Measurements from ENCODE around the gene STK33. TPM values are rescaled to one million over a fixed set of nuclear protein-coding genes. Genes with fewer than 3 reads are reported as not detected.
A peak's percentile ranks its signal among the peaks of the same experiment; 100 is the strongest.

STK33 gene
- total and polyA plus RNA-seq, 2 of the 13 experiments (the other 11 are each of a cell fraction or from before 2014, with no cell fraction given) = 2.7 to 12.6 TPM

DNA sequence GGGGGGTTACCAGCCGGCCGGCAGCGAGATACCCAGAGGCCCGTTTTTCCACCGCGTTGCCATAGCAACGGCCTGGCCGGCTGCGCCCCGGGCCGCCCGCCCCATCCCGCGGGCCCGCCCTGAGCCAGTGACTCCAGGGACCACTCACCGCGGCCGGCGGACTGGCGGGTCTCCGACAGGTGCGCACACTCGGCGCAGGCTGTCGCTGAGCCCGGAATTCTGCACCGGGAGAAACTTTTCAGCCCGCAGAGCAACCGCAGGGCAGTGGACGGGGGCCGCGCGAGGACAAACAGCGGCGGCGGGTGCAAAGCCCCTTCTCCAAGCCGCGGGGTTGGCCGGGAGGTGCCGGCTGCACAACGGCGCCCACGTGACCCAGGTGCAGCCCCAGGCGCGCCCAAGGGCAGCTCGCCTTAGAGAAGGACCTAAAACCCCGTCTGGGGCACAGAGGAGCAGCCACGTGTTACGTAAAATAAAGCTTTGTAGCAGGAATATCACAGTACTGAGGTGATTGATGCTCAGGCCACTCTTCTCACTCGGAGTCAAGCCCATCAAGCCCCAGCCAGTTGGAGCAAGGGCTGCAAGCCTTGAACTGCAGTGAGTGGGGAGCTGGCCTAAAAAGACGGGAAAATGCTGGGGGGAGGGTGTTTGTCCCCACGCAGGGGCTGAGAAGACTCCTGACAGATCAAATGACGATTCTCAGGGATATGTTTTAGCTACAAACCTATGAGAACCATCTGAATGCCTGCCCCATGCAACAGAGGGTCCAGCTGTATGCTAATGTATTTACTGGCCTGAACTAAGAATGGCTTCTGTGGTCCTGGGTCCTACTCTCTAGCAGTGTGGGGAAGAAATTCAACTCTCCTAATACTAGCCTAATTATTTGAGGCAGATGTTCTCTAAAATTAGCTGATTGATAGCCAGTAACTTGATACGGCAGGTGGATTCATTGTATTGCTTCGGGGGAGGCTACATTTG lies at the start of gene STK33 (continued):
- TF ChIP-seq, protein P1, sequence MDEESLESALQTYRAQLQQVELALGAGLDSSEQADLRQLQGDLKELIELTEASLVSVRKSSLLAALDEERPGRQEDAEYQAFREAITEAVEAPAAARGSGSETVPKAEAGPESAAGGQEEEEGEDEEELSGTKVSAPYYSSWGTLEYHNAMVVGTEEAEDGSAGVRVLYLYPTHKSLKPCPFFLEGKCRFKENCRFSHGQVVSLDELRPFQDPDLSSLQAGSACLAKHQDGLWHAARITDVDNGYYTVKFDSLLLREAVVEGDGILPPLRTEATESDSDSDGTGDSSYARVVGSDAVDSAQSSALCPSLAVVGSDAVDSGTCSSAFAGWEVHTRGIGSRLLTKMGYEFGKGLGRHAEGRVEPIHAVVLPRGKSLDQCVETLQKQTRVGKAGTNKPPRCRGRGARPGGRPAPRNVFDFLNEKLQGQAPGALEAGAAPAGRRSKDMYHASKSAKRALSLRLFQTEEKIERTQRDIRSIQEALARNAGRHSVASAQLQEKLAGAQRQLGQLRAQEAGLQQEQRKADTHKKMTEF (CRISPR knock-in tag; IDR thresholded peaks at IDR 0.05) = peak; percentile 65
- TF ChIP-seq, protein P2, sequence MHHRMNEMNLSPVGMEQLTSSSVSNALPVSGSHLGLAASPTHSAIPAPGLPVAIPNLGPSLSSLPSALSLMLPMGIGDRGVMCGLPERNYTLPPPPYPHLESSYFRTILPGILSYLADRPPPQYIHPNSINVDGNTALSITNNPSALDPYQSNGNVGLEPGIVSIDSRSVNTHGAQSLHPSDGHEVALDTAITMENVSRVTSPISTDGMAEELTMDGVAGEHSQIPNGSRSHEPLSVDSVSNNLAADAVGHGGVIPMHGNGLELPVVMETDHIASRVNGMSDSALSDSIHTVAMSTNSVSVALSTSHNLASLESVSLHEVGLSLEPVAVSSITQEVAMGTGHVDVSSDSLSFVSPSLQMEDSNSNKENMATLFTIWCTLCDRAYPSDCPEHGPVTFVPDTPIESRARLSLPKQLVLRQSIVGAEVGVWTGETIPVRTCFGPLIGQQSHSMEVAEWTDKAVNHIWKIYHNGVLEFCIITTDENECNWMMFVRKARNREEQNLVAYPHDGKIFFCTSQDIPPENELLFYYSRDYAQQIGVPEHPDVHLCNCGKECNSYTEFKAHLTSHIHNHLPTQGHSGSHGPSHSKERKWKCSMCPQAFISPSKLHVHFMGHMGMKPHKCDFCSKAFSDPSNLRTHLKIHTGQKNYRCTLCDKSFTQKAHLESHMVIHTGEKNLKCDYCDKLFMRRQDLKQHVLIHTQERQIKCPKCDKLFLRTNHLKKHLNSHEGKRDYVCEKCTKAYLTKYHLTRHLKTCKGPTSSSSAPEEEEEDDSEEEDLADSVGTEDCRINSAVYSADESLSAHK (CRISPR knock-in tag; IDR thresholded peaks at IDR 0.05; ENCODE audit: borderline replicate concordance) = no peak
- TF ChIP-seq POLR2AphosphoS2 (IDR thresholded peaks at IDR 0.05; ENCODE audit: low read depth, low read length) (no peak), CC2D1A (CRISPR knock-in tag; IDR thresholded peaks at IDR 0.05) (no peak), ZNF547 (CRISPR knock-in tag; IDR thresholded peaks at IDR 0.05) (no peak), ZNF776 (CRISPR knock-in tag; IDR thresholded peaks at IDR 0.05) (peak; percentile 70; the same call in 1 of the 2 replicates), ZNF816 (CRISPR knock-in tag; IDR thresholded peaks at IDR 0.05; ENCODE audit: borderline replicate concordance) (no peak), NFRKB (IDR thresholded peaks at IDR 0.05) (no peak), ZNF720 (CRISPR knock-in tag; IDR thresholded peaks at IDR 0.05) (no peak), ETV5 (CRISPR knock-in tag; IDR thresholded peaks at IDR 0.05; ENCODE audit: borderline replicate concordance) (no peak), NKX3-1 (CRISPR knock-in tag; IDR thresholded peaks at IDR 0.05) (no peak), TBL1XR1 (IDR thresholded peaks at IDR 0.05; ENCODE audit: borderline replicate concordance, low read length, partially characterized antibody) (no peak), SP4 (CRISPR knock-in tag; IDR thresholded peaks at IDR 0.05) (peak; percentile 15; the same call in 1 of the 2 replicates), RARG (CRISPR knock-in tag; IDR thresholded peaks at IDR 0.05; ENCODE audit: low read depth) (no peak), ZNF335 (CRISPR knock-in tag; IDR thresholded peaks at IDR 0.05) (peak; percentile 98), ISX (CRISPR knock-in tag; conservative IDR thresholded peaks at IDR 0.05) (no peak)
- TF ChIP-seq, protein P3, sequence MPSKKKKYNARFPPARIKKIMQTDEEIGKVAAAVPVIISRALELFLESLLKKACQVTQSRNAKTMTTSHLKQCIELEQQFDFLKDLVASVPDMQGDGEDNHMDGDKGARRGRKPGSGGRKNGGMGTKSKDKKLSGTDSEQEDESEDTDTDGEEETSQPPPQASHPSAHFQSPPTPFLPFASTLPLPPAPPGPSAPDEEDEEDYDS (CRISPR knock-in tag; IDR thresholded peaks at IDR 0.05) = 0 out of 2 replicates have a peak, but pooled peaks have one; percentile 14
- TF ChIP-seq, protein P4, sequence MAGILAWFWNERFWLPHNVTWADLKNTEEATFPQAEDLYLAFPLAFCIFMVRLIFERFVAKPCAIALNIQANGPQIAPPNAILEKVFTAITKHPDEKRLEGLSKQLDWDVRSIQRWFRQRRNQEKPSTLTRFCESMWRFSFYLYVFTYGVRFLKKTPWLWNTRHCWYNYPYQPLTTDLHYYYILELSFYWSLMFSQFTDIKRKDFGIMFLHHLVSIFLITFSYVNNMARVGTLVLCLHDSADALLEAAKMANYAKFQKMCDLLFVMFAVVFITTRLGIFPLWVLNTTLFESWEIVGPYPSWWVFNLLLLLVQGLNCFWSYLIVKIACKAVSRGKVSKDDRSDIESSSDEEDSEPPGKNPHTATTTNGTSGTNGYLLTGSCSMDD (CRISPR knock-in tag; IDR thresholded peaks at IDR 0.05) = no peak
- TF ChIP-seq, protein P5, sequence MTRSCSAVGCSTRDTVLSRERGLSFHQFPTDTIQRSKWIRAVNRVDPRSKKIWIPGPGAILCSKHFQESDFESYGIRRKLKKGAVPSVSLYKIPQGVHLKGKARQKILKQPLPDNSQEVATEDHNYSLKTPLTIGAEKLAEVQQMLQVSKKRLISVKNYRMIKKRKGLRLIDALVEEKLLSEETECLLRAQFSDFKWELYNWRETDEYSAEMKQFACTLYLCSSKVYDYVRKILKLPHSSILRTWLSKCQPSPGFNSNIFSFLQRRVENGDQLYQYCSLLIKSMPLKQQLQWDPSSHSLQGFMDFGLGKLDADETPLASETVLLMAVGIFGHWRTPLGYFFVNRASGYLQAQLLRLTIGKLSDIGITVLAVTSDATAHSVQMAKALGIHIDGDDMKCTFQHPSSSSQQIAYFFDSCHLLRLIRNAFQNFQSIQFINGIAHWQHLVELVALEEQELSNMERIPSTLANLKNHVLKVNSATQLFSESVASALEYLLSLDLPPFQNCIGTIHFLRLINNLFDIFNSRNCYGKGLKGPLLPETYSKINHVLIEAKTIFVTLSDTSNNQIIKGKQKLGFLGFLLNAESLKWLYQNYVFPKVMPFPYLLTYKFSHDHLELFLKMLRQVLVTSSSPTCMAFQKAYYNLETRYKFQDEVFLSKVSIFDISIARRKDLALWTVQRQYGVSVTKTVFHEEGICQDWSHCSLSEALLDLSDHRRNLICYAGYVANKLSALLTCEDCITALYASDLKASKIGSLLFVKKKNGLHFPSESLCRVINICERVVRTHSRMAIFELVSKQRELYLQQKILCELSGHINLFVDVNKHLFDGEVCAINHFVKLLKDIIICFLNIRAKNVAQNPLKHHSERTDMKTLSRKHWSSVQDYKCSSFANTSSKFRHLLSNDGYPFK (CRISPR knock-in tag; IDR thresholded peaks at IDR 0.05; ENCODE audit: borderline replicate concordance) = peak; percentile 41; the same call in 1 of the 2 replicates
- TF ChIP-seq, protein P6, sequence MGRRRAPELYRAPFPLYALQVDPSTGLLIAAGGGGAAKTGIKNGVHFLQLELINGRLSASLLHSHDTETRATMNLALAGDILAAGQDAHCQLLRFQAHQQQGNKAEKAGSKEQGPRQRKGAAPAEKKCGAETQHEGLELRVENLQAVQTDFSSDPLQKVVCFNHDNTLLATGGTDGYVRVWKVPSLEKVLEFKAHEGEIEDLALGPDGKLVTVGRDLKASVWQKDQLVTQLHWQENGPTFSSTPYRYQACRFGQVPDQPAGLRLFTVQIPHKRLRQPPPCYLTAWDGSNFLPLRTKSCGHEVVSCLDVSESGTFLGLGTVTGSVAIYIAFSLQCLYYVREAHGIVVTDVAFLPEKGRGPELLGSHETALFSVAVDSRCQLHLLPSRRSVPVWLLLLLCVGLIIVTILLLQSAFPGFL (CRISPR knock-in tag; IDR thresholded peaks at IDR 0.05) = no peak
